GM19467 (cell line): ENCODE measurements around the gene PTPN12.

Source experiments
- ATAC-seq: cut with Tn5 transposase; IDR thresholded peaks from one replicate; pipeline ENCODE4 v1.9.1; 2021; ENCODE audit warnings: mild to moderate bottlenecking, moderate library complexity; ENCODE audit not compliant: unreplicated experiment

The PTPN12 gene

DNA sequence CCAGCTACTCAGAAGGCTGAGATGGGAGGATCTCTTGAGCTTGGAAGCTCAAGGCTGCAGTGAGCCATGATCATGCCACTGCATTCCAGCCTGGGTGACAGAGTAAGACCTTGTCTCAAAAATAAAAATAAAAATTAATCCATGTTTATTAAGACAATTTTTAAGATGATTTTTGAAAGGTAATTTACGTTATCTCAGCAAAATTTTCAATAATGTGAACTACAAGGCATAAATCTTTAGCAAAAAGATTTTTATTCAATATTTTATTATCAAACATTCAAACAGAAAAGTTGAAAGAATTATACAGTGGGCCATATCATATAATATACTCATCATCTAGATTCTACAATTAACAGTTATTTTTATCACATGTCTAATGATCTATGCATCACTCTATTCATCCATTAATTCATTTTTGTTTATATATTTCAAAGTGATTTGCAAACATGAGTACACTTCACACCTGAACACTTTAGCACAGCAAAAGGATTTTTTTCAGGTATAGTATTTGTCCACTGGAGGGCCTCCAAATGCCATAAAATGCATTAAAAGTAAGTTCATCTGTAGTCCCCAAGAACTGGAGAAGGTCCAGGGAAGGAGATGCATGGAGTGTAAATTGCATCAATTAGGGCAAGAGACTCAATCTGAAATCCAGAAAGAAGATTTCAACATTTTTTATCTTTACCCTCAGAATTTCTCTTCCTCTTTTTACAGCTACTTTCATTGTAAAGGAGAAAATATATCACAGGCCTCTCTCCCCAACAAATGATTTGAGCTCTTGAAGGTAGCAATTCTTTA lies 120.5 kb downstream of the PTPN12 start:
- no peak for ATAC-seq

DNA sequence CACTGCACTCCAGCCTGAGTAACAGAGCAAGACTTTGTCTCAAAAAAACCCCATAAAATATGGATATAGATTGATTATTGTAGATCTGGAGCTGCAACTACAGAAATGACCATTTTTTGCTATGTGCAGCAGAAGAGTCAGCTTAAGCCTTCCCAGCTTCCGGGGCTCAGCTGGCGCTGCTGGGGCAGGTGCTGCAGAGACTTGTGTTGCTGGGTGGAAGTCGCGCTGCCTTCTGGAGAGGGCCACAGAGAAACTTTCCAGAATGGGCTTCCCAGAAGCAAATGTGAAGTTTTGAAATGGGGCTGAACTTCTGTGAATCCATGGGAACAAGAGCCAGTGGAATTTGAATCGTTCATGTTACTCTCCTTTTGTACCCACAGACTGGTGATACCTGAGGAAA lies 121.8 kb downstream of the PTPN12 start:
- ATAC-seq = no peak

DNA sequence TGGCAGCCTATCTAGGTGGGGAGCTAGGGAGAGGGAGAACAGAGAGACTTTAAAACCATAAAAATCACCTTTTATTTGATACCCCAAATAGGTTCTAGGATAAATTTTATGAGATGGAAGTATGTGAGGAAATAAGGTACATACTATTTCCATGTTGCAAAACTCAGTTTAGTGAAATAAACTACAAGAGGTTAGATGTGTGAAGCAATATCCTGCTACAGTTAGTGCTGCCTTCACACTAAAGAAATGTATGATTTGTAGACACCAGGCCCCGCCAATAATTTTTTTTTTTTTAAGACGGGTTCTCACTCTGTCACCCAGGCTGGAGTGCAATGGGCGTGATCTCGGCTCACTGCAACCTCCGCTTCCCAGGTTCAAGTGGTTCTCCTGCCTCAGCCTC lies 124.7 kb downstream of the PTPN12 start:
- ATAC-seq = no peak

DNA sequence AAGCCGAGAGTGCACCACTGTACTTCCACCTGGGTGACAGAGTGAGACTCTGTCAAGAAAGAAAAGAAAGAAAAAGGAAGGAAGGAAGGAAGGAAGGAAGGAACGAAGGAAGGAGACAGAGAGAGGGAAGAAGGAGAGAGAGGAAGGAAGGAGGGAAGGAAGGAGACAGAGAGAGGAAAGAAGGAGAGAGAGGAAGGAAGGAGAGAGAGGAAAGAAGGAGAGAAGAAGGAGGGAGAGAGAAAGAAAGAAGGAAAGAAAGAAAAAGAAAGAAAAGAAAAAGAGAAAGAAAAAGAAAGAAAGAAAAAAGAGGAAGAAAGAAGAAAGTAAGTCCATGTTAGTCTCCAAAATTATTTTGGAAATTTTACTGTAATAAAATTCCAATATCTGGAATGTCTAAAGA lies 125.8 kb downstream of the PTPN12 start:
- ATAC-seq = no peak

DNA sequence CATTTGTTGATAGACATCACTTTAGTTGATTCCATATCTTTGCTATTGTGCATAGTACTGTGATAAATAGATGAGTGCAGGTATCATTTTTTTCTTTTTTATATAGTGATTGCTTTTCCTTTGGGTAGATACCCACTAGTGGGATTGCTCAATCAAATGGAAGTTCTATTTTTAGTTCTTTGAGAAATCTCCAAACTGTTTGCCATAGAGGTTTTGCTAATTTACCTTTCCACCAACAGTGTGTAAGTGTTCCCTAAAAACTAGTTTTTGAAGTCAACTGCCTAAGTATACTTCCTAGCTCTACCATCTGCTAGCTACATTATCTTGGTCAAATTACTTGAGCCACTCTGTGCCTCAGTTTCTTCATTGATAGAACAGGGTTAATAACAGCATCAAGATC lies 127.6 kb downstream of the PTPN12 start:
- ATAC-seq = no peak

DNA sequence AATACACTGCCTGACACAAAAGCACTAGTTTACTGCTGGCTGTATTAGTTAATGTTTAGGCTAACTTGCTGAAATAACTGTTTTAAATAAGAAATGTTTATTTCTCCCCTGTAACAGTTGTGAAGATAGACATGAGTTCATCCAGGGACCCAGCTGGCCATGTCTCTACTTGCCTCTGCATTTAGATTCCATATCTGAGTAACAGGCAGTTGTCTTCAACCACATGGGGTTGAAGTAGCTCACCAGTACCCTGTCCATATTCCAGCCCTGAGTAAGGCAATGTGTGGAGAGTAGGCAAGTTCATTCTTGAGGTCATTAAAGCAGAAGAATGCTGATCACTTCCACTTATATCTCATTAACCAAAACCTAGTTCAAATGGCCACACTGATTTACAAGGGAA lies 128.1 kb downstream of the PTPN12 start:
- ATAC-seq = no peak

DNA sequence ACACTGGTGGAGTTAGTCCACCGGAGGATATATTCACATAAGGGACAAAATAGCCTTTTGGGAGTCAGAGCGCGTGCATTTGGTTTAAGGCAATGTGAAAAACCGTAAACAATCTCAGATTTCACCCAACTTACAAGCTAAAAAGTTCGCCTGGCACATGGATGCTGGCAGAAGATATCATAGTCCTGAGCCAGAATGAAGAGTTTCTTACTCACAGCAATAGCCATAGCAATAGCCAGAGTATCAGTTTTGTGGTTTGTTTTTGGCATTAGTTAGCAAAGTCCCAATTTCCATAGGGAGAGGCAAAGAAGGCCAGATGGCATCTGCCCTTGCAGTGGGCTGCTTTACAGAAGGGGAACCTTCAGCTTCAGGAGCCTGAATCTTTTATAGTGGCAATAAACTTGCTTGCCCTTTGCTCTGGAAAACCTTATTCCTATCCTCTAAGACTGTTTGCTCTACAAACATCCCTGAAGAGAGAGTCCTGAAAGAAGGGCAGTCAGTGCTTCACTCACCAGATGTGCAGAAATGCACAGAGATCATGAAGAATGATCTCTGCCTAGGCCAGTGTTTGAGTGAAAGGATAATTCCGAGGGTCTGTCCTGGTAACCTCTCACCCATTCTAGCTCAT lies 130.5 kb downstream of the PTPN12 start:
- ATAC-seq = no peak

DNA sequence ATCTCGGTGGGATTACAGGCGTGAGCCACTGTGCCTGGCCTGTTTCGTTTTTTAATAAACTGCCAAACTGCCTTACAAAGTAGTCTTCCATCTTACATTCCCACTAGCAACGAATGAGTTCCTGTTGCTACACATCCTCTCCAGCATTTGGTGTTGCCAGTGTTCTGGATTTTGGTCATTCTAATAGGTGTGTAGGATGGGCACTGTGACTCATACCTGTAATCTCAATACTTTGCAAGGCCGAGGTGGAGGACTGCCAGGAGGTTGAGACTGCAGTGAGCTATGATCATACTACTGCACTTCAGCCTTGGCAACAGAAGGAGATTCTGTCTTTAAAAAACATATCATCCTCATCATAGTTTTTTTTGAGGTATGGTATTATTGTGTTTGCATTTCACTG lies 137.8 kb downstream of the PTPN12 start:
- no peak for ATAC-seq

DNA sequence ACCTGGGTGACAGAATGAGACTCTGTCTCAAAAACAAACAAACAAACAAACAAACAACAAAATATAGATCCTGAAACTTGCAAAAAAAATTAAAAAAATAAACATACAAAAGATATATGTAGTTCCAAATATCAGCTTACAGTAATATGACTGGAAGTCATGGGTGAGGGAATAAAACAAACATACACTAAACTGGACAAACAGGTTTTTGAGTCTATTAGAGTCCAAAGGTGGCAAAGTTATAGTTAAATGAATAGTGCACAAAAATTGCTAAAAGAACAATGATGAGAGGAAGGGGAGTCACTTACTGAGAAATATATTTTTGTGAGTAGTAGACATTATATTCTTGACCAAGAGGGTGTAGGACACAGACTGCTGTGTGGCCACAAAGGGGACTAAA lies 142.5 kb downstream of the PTPN12 start:
- ATAC-seq = no peak

DNA sequence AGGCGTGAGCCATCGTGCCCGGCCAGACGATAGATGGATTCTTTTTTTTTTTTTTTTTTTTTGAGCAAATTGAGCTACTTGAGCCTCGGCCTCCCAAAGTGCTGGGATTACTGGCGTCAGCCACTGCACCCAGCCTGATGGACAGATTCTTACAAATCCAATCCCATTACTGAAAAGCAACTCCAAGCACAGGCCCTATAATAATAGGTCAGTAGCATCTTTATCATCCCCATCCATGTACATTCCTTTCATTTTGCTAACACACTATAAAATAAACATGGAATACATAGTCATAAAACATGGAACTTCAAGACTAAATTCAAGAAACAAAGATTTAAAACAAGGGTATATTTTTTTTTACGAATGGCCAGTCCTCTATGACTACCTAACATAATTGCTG lies 143.2 kb downstream of the PTPN12 start:
- ATAC-seq = no peak

DNA sequence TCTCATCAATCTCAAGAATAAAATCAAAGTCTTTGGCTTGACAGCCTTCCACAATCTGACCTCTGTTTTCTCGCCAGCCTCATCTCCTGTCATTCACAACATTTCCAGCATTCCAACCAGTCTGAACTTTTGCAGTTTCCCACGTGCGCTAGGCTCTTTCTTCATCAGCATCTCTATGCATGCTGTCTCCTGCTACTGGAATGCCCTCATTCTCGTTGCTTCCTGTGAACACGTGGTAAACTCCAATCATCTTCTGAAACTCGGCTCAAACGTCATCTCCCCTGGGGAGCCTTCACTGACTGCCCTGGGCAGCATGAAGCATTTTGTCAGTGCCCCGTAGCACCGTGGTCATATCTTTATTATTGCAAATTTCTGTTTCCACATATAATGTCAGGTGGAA lies 146.9 kb downstream of the PTPN12 start:
- no peak for ATAC-seq

DNA sequence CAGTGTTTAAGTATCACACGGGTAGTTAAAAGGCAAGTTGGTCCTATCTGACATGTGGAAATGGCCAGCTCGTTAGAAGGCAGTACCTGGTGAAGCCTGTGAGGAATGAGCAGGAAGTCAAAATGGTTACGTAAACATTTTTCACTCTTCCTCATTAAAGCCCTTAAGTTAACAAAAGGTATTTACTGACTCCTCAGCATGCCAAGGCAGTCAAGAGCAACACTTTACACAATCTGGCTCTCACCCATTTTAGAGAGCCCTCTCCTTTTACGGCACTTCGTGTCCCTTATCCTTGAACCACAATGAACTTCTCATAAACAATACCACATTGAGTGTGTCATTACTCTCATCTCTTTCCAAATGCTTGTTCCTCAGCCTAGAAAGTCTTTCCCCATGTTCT lies 148.1 kb downstream of the PTPN12 start:
- no peak for ATAC-seq

DNA sequence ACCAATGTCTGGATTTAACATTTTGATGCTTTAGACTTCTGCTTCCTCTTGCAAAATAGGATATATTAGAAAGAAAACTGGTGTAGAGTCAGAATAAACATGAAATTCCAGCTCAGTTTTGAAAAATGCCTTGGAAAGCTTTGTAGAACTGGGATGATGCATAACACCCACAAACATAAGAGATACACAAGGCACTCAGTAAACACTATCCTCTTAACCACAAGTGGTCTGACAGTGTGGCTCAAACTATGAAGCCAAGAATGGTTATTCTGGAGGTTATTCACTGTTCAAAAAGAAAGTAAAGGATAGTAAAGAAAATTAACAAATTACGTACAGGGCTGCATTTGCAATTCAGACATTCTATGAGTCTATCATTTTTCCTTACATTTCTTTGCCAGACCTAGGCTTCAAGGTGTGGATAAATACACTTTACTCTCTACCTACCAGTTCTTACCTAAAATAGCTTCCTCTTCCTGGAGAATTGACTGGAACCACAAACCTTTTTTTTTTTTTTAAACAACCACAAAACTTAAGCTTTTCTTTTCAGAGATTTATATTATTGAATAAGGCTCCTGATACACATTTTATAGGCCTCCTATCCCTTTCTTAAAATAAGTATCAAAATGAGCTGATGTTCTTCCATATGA lies 150.1 kb downstream of the PTPN12 start:
- no peak for ATAC-seq

DNA sequence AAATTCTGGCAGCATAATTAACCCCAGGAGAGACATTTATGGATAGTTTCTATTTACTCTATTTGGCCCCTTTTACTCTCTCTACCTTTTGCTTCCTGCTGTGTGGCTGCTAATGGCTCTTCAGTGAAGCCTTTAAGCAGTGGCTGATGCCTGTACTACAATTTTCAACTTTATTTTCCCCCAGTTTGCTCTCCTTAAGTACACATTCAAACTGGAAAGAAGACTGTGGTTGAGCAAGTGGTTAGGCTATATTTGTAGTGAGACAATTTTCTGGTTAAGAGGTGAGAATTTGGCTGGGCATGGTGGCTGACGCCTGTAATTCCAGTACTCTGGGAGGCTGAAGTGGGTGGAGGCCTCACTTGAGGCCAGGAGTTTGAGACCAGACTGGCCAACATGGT lies 150.7 kb downstream of the PTPN12 start:
- no peak for ATAC-seq
